Measurements from ENCODE around the gene AGPAT3.

The AGPAT3 gene

GRCh38 chr21:43923391-43923790 lies 58.4 kb downstream of the AGPAT3 start:
- no peak for DNase-seq (ENCODE audit: low spot score)

DNA sequence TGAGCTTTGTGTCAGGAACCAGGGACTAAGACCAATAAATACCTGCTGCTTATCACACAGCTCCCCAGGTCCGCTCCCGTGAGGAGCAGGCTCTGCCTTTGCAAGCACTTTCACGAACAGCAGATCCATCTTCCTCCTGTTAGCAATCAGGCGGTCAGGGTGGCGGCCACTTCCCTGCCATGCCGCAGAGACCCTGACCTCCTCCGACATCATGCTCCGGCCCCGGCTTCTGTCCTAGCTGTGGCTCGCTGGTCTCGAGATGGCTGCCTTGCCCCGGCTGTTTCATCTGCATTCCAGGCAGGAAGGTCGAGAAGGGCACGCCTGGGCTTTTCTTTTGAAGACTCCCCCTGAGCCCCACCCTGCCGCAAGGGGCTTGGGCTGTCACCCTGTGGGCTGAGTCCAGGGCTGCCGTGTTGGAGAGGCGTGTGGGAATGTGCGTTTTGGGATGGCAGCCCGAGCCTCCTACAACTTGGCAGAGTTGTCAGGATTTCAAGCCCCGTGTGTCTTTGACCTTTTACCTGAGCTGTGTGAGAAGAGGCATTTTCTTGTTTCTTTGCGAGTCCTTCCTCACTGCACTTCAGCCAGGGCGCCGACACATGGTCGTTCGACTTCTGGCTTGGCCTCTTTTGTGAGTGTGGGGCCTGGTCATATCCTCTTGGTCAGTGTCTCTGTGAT lies 59.5 kb downstream of the AGPAT3 start:
- TF ChIP-seq CTCF (IDR thresholded peaks at IDR 0.05; ENCODE audit: extremely low read depth, missing control alignments), result no peak
- no peak for DNase-seq (ENCODE audit: low spot score)

More at GRCh38 chr21:43923391-43923790, 58.4 kb downstream of the AGPAT3 start:
- no peak for TF ChIP-seq CTCF (IDR thresholded peaks at IDR 0.05; ENCODE audit: extremely low read depth, missing control alignments)

DNA sequence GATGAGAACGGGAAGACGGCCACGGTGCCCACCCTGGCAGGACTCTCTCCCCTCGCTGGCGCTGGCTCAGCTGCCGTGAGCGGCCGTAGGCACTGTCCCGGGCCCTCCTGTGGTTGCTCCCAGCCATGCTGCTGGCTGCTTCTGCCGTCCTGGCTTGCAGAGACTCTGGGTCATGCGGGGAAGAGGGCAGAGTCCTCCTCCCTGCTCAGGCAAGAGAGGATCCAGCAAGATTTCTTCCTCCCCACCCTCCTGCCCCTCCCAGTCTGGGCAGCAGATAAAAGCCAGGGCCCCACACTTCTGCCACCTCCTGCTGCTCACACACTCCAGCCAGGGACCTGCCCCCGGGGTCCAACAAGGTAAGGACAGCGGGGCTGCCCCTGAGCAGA lies 60.1 kb downstream of the AGPAT3 start:
- no peak for TF ChIP-seq CTCF (IDR thresholded peaks at IDR 0.05; ENCODE audit: extremely low read depth, missing control alignments)
- no peak for DNase-seq (ENCODE audit: low spot score)

GRCh38 chr21:43925609-43926008 lies 60.6 kb downstream of the AGPAT3 start:
- TF ChIP-seq CTCF (IDR thresholded peaks at IDR 0.05; ENCODE audit: extremely low read depth, missing control alignments), result no peak
- DNase-seq (ENCODE audit: low spot score), result no peak

GRCh38 chr21:43926196-43926595 lies 61.2 kb downstream of the AGPAT3 start:
- no peak for DNase-seq (ENCODE audit: low spot score)
- no peak for TF ChIP-seq CTCF (IDR thresholded peaks at IDR 0.05; ENCODE audit: extremely low read depth, missing control alignments)

DNA sequence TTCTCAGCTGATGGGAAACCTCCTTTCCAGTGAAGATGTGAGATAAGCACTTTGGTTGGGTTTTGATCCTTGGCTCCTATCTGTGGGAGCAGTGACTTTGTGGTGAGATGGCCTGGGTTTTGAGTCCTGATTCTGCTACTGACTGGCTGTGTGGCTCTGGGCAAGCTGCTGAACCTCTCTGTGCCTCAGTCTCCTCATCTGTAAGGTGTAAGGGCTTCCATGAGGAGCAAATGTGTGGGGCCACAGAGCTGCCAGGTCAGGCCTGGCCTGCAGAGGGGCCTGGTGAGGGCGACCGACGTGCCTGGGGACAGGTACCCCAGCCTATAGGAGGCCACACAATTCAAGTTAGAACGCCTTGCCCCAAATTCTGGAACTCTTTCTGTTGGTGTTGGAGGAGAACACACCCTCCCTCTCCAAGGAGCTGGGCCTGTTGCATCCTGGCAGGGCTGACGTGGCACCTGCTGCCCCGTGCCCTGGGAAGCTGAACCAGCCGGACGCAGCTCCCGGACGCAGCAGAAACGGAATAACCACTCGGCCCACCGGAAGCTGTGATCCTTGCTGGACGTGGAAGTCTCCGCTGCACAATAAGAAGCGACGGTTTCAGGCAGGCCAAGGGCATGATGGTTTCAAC lies 62.7 kb downstream of the AGPAT3 start:
- no peak for DNase-seq (ENCODE audit: low spot score)
- no peak for TF ChIP-seq CTCF (IDR thresholded peaks at IDR 0.05; ENCODE audit: extremely low read depth, missing control alignments)

GRCh38 chr21:43928222-43929125 lies 63.5 kb downstream of the AGPAT3 start:
- TF ChIP-seq CTCF (IDR thresholded peaks at IDR 0.05; ENCODE audit: extremely low read depth, missing control alignments), result no peak
- DNase-seq (ENCODE audit: low spot score), result no peak

All from GM20000 (cell line).